HuH-7.5 (cell line): ENCODE measurements around the gene WDR87.
"Not testable (repeated sequence)": the region's sequence is repeated elsewhere in the genome, so short reads cannot be mapped to it uniquely, and the experiment has no call there.

Source experiments
- DNase-seq: peaks from one replicate; pipeline ENCODE4 v3.0.0; 2011; ENCODE audit warnings: low spot score

WDR87 gene

DNA sequence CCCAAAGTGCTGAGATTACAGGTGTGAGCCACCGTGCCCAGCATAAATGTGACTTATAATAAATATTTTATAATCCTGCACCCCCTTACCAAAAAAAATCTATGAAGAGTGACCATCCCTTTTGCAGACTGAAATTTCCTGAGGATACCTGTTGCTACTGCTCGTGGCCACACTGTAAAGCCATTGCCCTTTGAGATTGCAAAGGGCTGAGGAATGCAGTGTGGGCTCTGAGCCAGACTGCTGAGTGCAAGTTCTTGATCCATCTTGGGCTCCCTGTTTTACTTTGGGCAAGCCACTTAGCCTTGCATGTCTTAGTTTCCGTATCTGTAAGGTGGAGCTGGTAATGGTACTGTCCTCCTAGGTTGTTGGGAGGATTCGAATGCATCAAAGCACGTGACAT is 24.0 kb upstream of the WDR87 start:
- no peak for DNase-seq

DNA sequence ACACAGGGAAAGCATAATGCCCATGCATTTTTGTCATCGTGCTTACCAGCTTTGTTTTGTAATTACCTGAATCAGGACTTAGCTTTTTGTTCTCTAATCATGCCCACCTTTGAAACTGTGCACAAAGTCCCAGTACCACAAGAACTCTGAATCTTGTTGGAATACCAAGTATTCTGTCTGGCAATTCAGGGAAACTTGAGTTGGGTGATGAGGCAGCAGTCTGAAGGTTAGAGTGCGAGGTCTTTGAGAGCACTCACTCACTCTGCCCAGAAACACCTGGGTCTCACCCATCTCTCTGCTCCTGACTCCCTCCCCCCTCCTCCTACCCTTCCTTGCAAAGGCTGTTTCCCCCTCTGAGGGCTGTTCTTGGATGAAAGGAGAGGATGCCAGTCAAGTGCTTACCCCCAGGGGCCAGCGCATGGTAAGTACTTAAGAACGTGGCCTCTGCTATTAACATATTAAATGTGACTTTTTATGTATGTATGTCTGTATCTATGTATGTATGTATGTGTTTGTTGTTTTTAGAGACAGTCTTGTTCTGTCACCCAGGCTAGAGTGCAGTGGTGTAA is 23.0 kb upstream of the WDR87 start:
- no peak for DNase-seq

DNA sequence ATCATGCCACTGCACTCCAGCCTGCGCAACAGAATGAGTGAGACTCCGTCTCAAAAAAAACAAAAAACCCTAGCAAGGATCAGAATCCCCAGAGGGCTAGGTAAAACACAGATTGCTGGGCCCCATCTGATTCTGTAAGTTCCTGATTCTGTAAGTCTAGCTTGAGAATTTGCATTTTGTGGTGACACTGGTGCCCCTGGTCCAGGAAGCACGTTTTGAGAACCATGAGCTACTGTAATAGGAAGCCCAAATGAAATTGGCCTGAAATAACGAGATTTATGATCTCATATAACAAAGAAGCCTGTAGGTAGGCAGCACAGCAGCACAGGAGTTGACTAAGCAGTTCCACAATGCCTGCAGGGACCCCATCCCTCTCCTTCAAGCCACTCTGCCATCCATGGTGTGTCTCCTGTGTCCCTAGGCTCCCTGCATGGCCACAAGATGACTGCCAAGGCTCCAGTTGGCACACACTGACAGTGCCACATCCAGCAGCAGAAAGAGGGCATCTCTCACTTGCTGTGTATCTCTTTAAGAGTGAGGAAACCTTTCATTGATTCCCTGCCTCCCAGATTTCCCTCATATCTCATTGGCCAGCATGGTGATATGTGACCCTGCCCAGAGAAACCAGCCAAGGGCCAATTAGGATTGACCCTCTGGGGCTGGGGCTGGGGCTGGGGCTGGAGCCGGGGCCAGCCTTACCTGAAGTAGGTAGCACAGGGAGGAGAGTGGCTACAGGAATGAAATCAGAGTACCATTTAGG is 22.3 kb upstream of the WDR87 start:
- DNase-seq = no peak

DNA sequence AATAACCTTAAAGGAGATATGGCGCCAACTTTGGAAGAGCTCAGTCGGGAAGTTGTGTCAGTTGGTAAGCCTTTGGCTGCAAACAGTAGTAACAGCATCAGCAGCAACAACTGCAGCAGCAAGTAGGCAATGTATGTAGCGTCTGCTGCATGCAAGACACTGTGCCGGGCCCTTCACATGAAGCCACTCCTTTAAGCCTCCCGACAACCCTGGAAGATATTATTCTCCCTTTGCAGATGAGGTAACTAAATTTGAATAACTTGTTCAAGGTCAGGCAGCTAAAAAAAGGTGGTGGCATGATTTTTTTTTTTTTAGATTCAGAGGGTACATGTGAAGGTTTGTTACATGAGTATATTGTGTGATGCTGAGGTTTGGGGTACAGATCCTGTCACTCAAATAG is 20.3 kb upstream of the WDR87 start:
- no peak for DNase-seq

DNA sequence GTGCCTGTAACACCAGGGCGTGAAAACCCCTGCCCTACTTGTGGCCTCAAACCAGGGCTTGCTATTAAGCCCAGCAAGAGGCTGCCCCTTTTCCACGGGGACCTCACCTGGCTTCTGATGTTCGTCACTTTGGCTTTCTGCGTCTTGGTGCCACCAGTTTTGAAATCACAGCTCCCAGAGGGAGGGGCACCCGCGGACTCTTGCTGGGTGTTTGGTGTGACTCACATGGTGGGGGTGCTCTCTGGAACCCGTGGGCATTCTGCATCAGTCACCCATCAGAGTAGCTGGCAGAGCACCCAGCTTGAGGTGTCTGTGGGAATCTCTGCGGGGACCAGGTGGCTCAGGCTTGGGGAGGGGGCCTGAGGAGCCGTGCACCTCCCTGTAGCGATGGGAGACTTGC is 19.9 kb upstream of the WDR87 start:
- DNase-seq = no peak

DNA sequence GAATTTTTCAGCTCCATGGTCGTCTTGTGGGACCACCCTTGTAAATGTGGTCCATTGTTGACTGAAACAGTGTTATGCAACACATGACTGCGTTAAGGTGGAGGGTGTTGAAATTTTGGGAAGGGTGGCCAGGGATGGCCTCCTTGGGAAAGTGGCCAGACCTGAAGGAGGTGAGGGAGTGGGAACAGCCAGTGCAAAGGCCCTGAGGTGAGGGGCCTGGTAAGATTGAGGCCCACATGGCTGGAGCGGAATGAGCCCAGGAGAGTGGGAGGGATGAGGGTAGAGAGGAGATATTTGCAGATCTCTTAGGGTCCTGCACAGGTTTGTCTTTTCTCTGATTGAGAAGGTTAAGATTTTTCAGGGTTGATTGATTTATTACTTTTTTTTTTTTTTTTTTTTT is 18.8 kb upstream of the WDR87 start:
- DNase-seq = no peak

DNA sequence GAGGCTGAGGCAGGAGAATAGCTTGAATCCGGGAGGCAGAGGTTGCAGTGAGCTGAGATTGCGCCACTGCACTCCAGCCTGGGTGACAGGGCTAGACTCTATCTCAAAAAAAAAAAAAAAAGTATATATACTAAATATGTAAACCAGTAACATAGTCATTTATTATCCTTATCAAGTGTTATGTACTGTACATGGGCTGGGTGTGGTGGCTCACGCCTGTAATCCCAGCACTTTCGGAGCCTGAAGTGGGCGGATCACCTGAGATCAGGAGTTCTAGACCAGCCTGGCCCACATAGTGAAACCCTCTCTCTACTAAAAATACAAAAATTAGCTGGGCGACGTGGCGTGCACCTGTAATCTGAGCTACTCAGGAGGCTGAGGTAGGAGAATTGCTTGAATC is 18.2 kb upstream of the WDR87 start:
- not testable (repeated sequence) for DNase-seq

DNA sequence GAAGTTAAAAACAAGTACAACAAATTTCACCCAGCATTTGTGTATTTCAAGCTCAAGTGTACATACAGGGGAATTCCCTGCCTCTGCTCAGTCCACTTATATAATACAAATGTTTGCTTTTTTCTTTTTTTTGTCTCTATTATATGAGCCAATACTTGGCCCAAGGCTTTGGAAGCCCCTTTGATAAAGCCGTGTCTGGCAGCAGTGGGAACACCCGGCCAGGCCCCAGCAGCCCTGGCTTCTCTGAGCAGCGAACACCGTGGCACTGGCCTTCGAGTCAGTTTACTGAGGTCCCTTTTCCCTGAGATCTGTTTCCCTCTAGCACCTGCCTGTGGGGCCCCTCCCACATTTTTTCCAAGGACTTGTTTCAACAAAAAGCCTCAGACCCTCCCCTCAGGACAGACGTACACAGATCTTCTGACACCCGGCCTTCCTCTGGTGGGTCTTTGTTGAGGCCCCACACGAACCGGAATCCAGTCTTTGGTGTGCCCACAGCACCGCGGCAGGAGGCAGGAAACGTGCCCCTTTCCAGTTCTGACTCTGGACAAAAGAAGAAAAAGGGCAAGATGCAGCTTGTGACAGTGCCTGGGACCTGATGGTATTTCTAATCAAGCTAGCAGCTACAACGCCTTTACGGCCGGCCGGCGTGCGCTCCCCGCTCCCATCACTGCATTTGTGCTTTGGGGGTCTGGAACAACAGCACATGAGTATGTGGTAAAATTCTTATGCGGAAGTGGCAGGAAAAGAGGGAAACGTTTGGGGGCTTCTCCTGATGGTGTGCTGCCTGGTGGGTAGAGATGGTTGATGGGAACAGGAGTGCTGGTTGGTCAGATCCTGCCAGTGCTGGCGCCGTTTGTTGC is 14.4 kb upstream of the WDR87 start:
- DNase-seq = no peak

DNA sequence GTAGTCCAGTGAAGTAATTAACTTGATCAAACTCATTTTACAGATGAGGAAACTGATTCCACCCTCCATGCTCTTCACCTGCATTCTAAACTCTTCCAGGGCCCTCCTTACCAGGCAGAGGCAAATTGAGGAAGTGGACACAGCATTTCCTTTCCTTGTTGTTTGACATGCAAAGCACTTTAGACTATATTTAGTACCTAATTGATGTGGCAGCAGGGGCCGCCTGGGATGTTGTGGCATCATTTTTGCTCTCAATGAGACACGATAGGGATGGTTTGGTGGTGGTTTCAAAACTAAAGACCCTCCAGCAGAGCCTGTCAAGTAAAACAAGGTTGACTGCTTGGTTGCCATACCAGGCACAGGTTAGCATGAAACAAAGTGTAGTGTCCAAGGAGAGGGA is 8.5 kb upstream of the WDR87 start:
- DNase-seq = no peak

DNA sequence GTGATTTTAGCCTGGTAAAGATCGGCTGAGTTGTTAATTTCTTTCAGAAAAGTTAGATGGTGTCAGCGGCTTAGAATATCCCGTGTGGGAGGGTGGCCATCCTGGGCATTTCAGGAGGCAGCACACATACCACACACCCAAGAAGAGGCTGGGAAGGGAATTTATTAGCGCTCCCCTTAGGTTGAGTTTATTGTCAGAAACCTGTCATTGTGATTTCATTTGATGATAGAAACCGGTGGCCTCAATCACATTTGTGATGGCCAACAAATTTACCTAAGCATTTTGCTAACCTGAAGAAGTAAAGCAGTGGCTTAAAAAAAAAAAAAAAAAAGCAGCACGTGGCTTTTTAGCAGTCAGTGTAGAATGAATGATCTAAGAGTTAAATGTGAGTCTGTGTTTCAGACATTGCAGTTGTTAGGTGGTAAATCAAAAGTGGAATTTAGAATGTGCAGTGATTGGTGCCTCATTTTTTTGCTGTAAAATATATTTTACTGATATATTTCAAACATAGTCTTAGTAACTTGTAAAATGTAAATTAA is 3.3 kb upstream of the WDR87 start:
- no peak for DNase-seq

DNA sequence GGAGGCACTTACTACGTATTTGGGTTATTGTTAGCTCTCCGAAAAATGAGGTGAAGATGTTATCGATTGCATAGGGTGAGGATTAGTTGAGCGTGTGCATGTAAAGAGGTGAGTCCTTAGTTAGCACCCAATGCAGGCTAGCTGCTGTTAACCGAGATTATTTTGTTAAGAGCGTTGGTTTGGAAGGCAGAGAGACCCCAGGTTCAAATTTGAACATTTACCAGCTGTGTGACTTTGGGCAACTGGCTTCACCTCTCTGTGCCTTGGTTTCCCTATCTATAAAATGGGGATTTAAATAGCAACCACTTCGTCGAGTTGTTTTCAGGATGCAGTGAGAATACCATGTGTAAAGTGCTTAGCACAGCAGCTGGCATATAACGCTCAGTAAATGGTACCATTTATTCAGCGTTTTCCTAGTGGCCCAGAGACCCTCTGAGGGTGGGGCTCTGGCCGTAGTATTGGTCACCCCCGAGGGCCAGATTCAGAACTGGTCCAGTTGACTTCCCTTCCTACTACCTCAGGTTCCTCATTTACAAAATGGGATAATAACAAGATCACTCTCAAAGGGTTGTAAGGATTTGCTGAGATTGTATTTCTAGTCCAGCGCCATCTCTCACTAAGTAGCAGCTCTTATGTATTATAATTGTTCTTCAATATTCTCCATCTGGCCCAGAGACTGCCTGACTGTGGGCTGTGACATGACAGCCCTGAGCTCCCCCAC is 1.5 kb upstream of the WDR87 start:
- DNase-seq = no peak

DNA sequence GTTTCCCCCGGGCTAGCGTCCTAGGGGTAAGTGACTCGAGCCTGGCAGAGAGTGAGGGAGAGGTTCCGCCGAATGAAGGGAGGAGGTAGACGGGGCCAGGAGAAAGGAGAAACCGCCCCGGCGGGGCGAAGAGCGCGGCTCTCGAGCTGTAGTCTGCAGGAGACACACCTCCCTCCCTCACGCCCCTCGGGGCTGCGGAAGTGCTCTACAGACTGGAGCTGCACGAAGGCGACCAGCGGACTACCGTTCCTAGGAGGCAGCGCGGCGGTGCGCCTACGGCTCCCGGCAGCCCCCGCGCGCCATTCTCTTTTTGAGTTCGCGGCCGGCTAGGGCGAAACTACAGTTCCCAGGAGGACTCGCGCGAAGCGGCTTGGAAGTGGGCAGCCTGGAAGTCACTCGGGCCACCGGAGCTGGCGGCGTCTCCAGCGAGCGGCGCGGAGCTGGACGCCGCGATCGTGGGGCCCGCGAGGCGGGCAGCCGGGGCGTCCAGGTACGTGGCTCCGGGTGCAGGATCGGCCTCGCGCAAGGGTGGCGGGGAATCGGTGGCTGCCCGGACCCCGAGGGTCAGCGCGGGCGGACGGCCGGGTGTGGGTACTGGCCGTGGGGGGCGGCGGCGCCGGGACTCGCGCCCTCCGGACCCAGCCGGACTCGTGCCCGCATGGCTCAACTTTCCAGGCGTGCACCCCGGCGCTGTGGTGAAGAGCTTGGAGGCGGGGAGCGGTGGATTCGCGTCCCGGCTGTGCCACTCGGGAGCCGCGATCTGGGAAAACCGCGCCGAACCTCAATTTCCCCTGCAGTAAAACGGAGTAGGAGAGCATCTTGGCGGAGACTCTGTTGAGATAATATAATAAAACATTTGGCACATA is 708 bp upstream of the WDR87 start, which contains the start of gene SIPA1L3:
Gene SIPA1L3, plus strand, starts transcription at position 340 of the 866 bp plus-strand sequence. CDS start 174,358 bp downstream, outside the sequence.
- DNase-seq = peak; percentile 93

DNA sequence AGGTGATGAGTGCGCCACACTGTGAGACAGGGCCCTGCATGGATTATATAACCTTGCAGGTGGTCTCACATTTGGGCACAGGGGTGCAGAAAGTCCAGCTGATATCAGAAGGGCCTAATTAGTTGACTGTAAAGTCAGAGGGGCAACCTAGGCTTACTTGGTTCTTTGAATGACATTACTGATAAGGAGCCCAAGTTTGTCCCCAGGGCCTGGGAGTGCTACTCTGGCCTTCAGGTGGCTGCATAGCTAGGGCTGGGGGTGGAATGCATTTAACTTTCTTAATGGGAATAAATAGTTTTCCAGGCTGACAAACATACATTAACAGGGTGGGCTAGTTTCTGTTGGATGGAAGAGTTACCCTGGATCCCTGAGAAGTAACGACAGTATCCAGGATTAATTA is 3.3 kb downstream of the WDR87 start:
- DNase-seq = no peak

DNA sequence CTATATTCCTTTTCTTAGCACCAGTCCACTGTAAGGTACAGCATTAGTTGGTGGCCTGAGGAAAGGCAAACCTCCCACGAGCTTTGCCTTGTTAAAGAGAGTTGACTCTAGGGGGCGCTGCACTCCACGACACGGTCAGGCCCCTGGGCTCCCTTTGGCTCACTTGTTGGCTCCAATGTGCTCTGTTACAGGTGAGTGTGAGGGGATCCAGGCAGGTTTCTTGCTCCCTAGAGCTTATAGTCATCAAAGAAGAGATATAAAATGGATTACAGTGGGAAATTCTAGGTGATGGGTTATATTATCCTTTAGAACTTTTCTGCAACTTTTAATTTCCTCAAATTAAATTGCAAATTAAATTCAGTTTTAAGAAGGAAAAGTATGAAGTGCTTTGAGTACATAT is 3.7 kb downstream of the WDR87 start:
- DNase-seq = peak; percentile 86

DNA sequence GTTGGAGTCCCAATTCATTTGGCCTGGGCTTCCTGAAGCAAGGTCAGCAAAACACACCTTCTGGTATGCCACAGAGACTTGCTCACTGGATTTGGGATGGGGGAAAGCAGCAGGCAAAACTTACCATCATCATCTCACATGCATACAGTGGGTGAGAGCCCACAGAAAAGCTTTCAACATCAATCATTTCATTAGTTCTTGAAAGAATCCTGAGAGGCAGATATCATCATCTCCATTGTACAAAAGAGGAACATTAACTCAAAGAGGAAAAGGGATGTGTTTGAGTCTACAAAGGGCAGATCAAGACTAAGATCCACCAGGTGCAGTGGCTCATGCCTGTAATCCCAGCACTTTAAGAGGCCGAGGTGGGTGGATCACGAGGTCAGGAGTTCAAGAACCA is 6.4 kb downstream of the WDR87 start:
- no peak for DNase-seq

DNA sequence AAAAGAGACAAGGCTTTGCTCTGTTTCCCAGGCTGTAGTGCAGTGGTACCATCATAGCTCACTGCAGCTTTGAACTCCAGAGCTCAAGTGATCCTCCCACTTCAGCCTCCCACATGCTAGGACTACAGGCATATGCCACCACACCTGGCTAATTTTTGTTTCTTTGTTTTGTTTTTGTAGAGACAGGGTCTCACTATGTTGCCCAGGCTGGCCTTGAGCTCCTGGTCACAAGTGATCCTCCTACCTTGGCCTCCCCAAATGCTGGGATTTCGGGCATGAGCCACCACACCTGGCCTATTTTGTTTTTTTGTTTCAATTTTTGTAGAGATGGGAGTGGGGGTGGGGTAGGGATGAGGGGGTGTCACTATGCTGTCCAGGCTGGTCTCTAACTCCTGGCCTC is 6.9 kb downstream of the WDR87 start:
- no peak for DNase-seq

DNA sequence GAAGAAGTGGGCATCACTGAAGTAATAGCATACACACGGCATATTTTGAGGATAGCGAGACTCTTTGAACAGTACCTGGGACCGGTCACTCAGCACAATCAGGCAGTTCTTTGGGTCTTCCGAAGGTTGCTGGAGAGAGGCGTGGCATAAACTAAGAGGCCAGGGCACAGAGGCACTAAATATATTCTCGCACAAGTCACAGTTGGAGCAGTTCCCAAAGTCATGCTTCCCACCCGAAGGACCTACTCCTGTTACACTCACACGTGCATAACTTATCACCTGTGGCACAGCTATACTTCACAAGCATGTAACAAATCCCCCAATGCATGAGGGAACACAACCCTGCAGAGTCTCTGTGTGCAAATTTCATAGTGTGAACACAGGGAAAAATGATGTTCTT is 10.2 kb downstream of the WDR87 start:
- DNase-seq = no peak

DNA sequence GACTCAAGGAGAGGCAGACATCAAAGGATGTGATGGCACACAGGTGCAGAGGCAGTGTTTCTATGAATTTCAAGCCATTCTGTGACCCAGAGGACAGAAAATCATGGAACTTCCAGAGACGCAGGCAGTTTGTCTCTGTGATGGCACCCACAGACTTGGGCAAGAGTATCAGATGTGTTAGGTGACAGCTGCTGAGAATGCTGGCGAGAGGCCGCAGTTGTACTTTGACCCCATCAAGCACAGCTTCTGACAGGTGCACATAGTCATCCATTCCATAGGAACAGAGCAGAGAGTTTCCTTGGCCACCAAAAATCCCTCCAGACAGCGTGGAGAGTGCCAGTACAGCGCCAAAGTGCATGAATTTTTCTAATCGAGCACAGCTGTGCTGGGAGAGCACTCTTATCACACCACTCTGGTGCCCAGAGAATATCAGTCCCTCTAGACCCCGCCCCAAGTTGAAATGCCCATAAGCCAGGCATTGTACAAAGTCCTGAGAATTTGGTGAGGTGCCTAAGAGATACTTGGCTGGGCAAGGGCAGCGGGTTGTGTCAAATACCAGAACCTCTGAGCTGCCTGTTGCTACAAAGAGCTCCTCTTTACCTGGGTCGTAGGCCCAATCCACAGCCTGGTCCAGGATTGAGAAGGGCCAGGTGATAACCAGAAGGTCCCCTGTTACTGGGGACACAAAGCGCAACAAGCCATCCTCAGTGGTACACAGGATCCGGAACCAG is 12.4 kb downstream of the WDR87 start:
- DNase-seq = no peak

DNA sequence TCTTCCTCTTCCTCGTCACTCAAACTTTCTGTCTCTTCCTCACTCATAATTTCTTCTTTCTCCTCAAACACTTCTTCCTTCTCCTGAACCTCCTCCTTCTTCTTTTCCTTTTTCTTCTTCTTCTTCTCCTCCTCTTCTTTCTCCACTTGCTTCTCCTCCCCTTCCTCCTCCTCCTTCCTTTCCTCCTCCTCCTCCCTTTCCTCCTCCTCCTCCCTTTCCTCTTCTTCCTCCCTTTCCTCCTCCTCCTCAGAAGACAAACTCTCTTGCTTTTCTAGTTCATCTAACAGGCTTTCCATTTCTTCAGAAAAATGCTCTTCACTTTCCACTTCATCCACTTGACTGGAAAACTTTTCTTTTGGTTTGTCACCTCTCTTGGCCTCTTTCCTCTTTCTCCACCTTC is 19.8 kb downstream of the WDR87 start:
- no peak for DNase-seq

DNA sequence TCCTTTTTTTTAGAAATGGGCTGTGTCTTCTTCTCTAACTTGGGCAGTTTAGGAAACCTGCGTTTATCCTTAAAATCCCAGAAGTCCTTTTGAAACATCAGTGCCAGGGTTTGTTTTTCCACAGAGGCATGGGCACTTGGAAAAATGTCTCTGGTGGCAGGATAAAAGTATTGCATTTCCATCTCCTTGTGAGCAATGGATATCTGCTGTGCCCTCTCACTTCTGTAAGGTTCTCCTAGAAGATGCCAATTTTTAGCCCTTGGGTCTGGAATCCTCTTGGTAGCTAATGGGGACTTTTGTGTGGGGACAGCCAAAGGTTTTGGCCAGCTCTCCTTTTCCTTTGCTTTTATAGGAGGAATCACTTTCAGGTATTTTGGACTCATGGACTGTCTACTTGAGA is 21.0 kb downstream of the WDR87 start:
- DNase-seq = no peak
